Activated CD4-positive, alpha-beta T cell treated with anti-CD3 and anti-CD28 coated beads, Interleukin-2, amount 50 U/mL, for 24 hours (primary cell): ENCODE measurements around the gene MVK.

Experiments used
- DNase-seq, 2 donors: peaks; one replicate each; pipeline ENCODE4 v3.0.0-alpha.2; 2020; ENCODE audit warnings: low read depth in 1 of 2, low spot score in 1 of 2

The MVK gene

GRCh38 chr12:109544955-109545531, 28.6 kb upstream of the MVK start:
- no peak for DNase-seq

GRCh38 chr12:109545826-109546225, 27.8 kb upstream of the MVK start:
- DNase-seq, result no peak

GRCh38 chr12:109547286-109547685, 26.3 kb upstream of the MVK start:
- DNase-seq, result no peak

DNA sequence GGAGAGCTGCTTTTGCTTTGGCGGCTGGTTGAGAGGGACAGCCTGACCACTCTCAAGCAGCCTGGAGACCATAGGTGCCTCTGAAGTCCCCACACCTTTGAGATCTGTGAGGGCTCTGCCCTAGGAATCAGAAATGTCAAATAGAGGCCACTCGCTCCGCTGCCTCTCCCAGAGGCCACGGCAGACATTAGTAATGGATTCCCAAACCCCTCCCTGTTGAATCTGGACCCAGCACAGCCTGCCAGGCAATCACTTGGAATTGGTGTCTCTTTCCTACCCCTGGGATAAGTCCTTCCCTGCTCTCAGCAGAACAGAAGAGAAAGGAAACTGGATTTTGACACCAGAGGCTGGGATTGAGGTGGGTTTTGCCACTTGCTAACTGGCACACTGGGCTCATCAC, 25.3 kb upstream of the MVK start:
- no peak for DNase-seq

DNA sequence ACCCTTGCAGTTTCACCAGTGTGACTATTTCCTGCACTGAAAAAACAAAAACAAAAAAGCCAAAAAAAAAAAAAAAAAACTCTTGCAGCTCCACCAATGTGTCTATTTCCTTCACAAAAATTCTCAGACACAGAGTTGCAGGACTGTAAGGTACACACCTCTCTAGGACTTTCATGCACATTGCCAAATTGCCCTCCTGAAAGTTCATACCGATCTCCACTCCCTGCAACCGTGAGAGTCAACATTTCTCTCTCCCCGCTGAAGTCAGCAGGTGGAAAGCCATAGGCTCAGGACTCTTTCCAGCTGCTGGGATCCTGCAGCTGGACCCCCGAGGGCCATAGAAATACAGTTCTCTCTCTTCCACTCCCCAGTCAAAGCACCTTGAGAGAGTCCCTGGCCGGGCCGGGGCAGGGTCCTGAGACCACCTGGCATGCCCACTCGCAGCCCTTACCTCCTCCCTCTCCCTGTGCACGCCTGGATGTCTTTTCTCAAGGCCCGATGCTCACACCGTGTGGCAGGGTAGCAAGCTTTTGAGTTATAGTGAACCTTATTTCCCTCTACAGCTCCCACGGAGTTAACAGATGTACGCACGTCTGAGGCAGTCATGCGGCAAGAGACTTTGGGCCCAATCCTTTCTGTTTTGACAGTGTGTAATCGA, 23.9 kb upstream of the MVK start:
- no peak for DNase-seq

- no peak for DNase-seq
Measured at GRCh38 chr12:109550281-109550680, 23.3 kb upstream of the MVK start.

DNA sequence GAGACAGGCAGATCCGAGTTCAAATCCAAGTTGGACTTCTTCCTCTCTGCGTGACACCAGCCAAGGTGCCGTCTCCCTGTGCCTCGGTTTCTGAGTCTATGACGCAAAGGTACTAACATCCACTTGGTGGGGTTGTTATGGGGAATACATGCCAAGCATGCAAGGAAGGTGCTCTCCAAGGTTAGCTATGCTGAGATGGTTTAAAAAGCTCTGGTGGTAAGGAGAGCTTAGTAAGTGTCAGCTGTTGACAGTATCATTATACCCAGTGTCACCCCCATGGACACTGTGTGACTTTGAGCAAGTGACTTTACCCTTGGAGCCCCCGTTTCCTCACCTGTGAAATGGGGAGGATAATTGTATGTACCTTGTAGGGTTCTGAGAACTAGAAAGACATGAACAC, 22.5 kb upstream of the MVK start:
- DNase-seq, result no peak

- DNase-seq, result no peak
Measured at GRCh38 chr12:109552971-109553370, 20.6 kb upstream of the MVK start.

GRCh38 chr12:109553483-109553882, 20.1 kb upstream of the MVK start:
- DNase-seq, result no peak

DNA sequence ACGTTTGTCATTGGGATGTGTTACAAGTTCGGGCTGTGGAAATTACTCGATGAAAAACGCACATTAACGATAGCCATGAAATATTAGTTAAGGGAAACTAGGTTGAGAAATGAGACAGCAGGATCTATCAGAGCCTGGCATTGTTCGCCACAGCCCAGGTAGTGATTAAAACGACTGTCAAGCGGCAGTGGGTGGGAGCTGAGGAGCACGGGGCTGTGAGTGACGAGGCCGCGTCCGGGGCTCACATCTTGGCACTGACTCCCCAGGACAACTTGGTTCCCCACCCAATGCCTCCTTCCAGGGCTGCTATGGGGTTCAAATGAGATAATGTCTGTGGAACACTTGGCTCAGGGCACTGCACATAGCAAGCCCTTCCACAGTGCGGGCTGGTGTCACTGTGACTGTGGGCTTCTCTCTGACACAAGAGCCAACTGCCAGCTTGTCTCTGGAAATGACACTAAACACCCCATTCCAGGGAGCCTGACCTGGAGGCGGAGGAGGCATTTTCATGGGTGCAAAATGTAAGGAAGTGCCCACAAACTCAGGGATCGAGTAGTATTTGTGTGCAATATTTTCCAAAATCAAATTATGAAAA, 19.6 kb upstream of the MVK start:
- no peak for DNase-seq

DNA sequence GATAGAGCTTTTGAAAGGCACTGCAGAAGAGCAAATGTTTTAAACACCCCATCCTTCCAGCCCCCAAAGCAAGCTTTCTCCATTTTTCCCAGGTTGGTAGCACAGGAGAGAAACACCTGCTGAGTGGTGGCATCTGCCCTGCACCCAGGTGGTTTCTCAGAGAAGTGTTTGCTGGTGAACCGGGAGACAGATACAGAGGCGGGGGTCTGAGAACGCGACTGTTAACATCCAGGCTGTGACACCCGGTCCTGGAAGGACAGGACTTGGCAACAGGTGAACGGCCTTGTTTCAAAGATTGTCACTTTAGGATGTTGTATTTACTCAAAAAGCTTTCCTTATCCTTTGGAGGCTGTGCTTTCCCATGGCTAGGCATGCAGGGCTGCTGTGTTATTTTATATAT, 18.8 kb upstream of the MVK start:
- DNase-seq, result no peak

DNA sequence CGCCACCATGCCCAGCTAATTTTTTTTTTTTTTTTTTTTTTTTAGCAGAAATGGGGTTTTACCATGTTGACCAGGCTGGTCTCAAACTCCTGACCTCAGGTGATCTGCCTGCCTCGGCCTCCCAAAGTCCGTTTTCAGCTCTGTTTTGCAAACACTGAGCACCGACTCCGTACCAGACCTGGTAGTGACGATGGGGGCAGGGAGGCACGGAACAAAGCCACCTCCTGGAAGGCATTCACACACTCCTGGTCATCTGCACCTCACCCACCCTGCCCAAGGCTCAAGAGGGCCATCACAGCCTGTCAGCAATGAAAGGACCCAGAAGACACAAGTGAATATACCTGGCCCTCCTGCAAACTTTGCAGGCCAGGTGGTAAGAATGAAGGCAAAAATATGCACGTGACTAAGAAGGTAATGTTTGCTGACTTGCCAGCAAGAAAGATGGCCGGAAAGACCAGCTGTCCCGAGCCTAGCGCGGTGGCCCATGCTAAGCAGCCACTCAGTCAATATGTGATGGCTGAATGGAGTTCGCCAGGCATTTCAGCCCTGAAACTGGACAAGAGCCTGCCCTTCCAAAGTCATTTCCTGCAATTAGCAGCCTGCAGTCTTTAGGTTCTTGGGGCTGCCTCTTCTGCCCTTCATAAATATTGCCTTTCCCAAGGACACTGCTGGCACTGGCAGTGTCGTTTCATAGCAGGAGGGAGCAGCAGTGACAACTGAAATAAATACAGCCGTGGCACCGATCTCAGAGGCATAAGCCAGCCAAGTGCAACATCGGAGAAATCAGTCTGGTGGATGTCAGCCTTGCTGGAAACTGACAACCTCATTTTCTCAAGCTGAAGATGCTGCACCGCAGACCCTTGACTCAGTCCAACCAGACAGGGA, 17.9 kb upstream of the MVK start:
- no peak for DNase-seq

- no peak for DNase-seq
Measured at GRCh38 chr12:109557200-109557599, 16.4 kb upstream of the MVK start.

DNA sequence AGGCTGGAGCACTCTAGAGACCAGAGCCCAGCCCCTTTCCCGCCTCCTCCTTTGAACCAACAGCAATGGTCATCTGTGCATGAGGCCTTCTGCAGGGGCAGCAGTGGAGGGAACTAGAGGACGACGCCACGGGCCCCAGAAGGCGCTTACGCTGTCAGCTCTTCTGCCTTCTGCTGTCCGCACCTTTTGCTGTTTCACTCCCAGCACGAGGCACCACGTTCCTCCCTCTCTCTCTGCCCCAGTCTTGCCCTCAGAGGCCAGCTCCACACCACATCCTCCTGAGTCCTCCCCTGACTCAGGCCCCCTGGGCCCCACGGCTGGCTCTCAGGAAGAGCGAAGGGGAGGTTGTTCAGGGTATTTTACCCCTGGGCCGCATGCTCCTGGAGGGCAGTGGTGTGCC, 15.8 kb upstream of the MVK start:
- DNase-seq, result no peak

GRCh38 chr12:109558374-109559199, 15.0 kb upstream of the MVK start:
- no peak for DNase-seq

DNA sequence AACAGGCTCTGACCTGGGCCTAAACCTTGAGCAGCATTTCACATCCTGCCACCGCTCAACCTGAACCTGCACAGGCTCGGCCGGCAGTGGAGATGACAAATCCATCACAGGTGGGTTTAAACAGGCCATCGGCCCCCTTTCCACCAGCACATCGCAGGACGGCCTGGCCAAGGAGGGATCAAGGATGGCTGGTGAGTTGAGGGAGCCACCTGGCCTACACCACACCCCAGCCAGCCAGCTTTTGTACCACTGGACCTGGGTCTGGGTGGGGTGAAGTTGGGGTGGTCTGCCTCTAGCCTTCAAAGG, 14.4 kb upstream of the MVK start:
- no peak for DNase-seq

- no peak for DNase-seq
Measured at GRCh38 chr12:109559601-109560000, 14.0 kb upstream of the MVK start.

GRCh38 chr12:109560867-109561710, 12.5 kb upstream of the MVK start:
- DNase-seq, result no peak

DNA sequence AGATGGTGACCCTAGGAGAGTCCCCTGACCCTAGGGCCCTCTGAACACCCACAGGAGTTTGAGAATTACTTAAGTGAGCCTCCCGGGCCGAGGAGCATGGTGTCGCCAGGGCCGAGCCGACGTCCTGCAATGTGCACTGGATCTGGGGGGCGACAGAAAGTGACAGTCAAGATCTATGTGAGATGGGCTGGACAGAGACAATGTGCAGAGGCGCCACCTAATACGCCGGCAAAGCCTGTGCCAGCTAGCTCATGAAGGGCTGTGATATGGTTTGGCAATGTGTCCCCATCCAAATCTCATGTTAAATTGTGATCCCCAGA, 11.9 kb upstream of the MVK start:
- no peak for DNase-seq

DNA sequence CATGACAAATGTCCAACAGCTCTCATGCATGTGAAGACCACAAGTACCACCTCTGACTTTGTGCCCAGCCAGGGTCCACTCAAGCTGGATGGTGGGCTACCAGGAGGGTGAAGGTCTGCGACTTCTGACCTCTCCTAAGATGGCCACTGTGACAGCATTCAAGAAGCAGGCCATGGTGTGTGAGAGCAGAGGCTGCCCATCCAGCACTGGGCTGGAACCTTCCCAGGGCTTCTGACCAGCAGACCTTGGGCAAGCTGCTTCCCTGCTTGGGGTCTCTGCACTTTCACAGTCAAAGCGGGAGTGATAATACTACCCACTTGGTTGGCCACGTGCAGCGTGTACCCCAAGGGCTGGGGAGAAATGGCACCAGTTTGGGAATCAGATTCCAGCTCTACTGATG, 10.7 kb upstream of the MVK start:
- DNase-seq, result no peak
